SK-N-SH (cell line): Measurements from ENCODE around the gene ZNF878.

Experiments
- CTCF ChIP-seq: fragments of 200-600 bp; sonication (generic); IDR thresholded peaks from 2 replicates; pipeline ENCODE4 v1.6.1; 2017; ENCODE audit warnings: antibody characterized with exemption, mild to moderate bottlenecking, moderate library complexity
- EP300 ChIP-seq, 2 experiments: IDR thresholded peaks; 2 replicates each; pipeline versions ENCODE4 v1.4.0 to v1.6.1; 2012; ENCODE audit warnings: borderline replicate concordance in 1 of 2, low read depth in 1 of 2, low read length in 1 of 2
- REST ChIP-seq: IDR thresholded peaks from 2 replicates; pipeline ENCODE4 v1.6.1; 2012; ENCODE audit warnings: mild to moderate bottlenecking, low read depth, low read length, moderate library complexity
- TEAD4 ChIP-seq: IDR thresholded peaks from 2 replicates; pipeline ENCODE4 v1.4.0; 2012; ENCODE audit warnings: mild to moderate bottlenecking, borderline replicate concordance; ENCODE audit not compliant: insufficient read depth

- no peak for TF ChIP-seq EP300 (IDR thresholded peaks at IDR 0.05; ENCODE audit: borderline replicate concordance in 1 of 2, low read depth in 1 of 2, low read length in 1 of 2)
- TF ChIP-seq CTCF = no peak
- TF ChIP-seq TEAD4 = no peak
- TF ChIP-seq REST = no peak
Measured at GRCh38 chr19:12043752-12044422, 8.9 kb downstream of the ZNF878 start.
